Subcutaneous abdominal adipose tissue (tissue), 5 donors: Measurements from ENCODE around the gene UCHL1.
"Not testable (repeated sequence)": the region's sequence is repeated elsewhere in the genome, so short reads cannot be mapped to it uniquely, and the experiment has no call there.

Experiments used
- H3K27ac ChIP-seq: one replicate; pipeline ENCODE4 v1.7.0; 2013; ENCODE audit warnings: low read depth, mild to moderate bottlenecking, inconsistent platforms, low read length, moderate library complexity
- H3K27me3 ChIP-seq, 5 donors: one replicate each; pipeline ENCODE4 v1.7.0; 2013; ENCODE audit warnings: low read length in 5 of 5, inconsistent platforms in 1 of 5; ENCODE audit not compliant: control insufficient read depth in 5 of 5, insufficient read depth in 4 of 5
- H3K36me3 ChIP-seq, 5 donors: one replicate each; pipeline ENCODE4 v1.7.0; 2013; ENCODE audit warnings: low read length in 5 of 5; ENCODE audit not compliant: control insufficient read depth in 5 of 5, insufficient read depth in 5 of 5
- H3K4me1 ChIP-seq, 5 donors: one replicate each; pipeline ENCODE4 v1.7.0; 2013; ENCODE audit warnings: low read length in 5 of 5, mild to moderate bottlenecking in 3 of 5, moderate library complexity in 1 of 5; ENCODE audit not compliant: control insufficient read depth in 5 of 5, insufficient read depth in 5 of 5
- H3K4me3 ChIP-seq, 5 donors: one replicate each; pipeline ENCODE4 v1.7.0; 2013; ENCODE audit warnings: low read length in 5 of 5, low read depth in 1 of 5
- H3K9ac ChIP-seq, 5 donors: one replicate each; pipeline ENCODE4 v1.7.0; 2013; ENCODE audit warnings: low read length in 5 of 5, mild to moderate bottlenecking in 4 of 5, moderate library complexity in 3 of 5
- H3K9me3 ChIP-seq, 5 donors: one replicate each; pipeline ENCODE4 v1.7.0; 2013; ENCODE audit warnings: low read length in 5 of 5; ENCODE audit not compliant: control insufficient read depth in 5 of 5
- donor health status: healthy.
- donor health status: healthy.
- donor health status: healthy.
- donor health status: healthy.
- donor health status: healthy.

The UCHL1 gene

GRCh38 chr4:41262198-41262597 lies 5.5 kb downstream of the UCHL1 start:
- no peaks in the 10 kb centered on the region for H3K9me3 ChIP-seq
- peaks cover 0 to 12% (median 9%) of the 10 kb centered on the region in 5 donors for H3K4me1 ChIP-seq
- H3K27me3 ChIP-seq = peaks cover 0 to 4% (median 0%) of the 10 kb centered on the region in 5 donors
- no peak overlapping the region for H3K27ac ChIP-seq
- peaks cover 0 to 24% (median 3%) of the 10 kb centered on the region in 5 donors for H3K36me3 ChIP-seq
- H3K9ac ChIP-seq = no peak overlapping the region
- H3K4me3 ChIP-seq = no peak overlapping the region

- Histone ChIP-seq H3K27me3 (no peaks in the 10 kb centered on the region), H3K9ac (no peak overlapping the region), H3K36me3 (peaks cover 0 to 26% (median 3%) of the 10 kb centered on the region in 5 donors), H3K27ac (no peak overlapping the region), H3K9me3 (no peaks in the 10 kb centered on the region), H3K4me1 (no peaks in the 10 kb centered on the region), H3K4me3 (no peak overlapping the region)
Observed at GRCh38 chr4:41264212-41264611, 7.5 kb downstream of the UCHL1 start.

- H3K36me3 ChIP-seq = peaks cover 0 to 20% (median 3%) of the 10 kb centered on the region in 5 donors
Observed at GRCh38 chr4:41267997-41268396, 11.3 kb downstream of the UCHL1 start.

GRCh38 chr4:41268721-41269517 lies 12.2 kb downstream of the UCHL1 start:
- no peaks in the 10 kb centered on the region for H3K27me3 ChIP-seq
- peaks cover 0 to 12% (median 3%) of the 10 kb centered on the region in 5 donors for H3K36me3 ChIP-seq
- no peaks in the 10 kb centered on the region for H3K4me1 ChIP-seq
- no peak overlapping the region for H3K27ac ChIP-seq
- no peaks in the 10 kb centered on the region for H3K9me3 ChIP-seq
- no peak overlapping the region for H3K9ac ChIP-seq
- H3K4me3 ChIP-seq = no peak overlapping the region

More at GRCh38 chr4:41267997-41268396, 11.3 kb downstream of the UCHL1 start:
- no peaks in the 10 kb centered on the region for H3K4me1 ChIP-seq
- H3K27me3 ChIP-seq = no peaks in the 10 kb centered on the region
- H3K27ac ChIP-seq = no peak overlapping the region
- H3K9me3 ChIP-seq = no peaks in the 10 kb centered on the region
- H3K9ac ChIP-seq = no peak overlapping the region
- no peak overlapping the region for H3K4me3 ChIP-seq

- Histone ChIP-seq H3K27me3 (no peaks in the 10 kb centered on the region), H3K36me3 (peaks cover 0 to 5% (median 3%) of the 10 kb centered on the region in 5 donors), H3K9ac (no peak overlapping the region), H3K27ac (no peak overlapping the region), H3K4me3 (no peak overlapping the region), H3K4me1 (no peaks in the 10 kb centered on the region), H3K9me3 (no peaks in the 10 kb centered on the region)
Observed at GRCh38 chr4:41269682-41270081, 13.0 kb downstream of the UCHL1 start.

- not testable (repeated sequence) for H3K9me3 ChIP-seq, H3K27ac ChIP-seq, H3K4me3 ChIP-seq, H3K9ac ChIP-seq, H3K36me3 ChIP-seq, H3K4me1 ChIP-seq, H3K27me3 ChIP-seq
Observed at GRCh38 chr4:41275931-41276330, 19.2 kb downstream of the UCHL1 start.

GRCh38 chr4:41280010-41280409 lies 23.3 kb downstream of the UCHL1 start:
- Histone ChIP-seq H3K36me3 (no peaks in the 10 kb centered on the region), H3K27me3 (no peaks in the 10 kb centered on the region), H3K9me3 (no peaks in the 10 kb centered on the region), H3K27ac (no peak overlapping the region), H3K4me1 (peaks cover 0 to 2% (median 0%) of the 10 kb centered on the region in 5 donors), H3K9ac (no peak overlapping the region), H3K4me3 (no peak overlapping the region)

- Histone ChIP-seq H3K36me3 (no peaks in the 10 kb centered on the region), H3K4me3 (no peak overlapping the region), H3K4me1 (peaks cover 0 to 2% (median 0%) of the 10 kb centered on the region in 5 donors), H3K27ac (no peak overlapping the region), H3K27me3 (no peaks in the 10 kb centered on the region), H3K9me3 (no peaks in the 10 kb centered on the region), H3K9ac (no peak overlapping the region)
Observed at GRCh38 chr4:41281038-41281634, 24.4 kb downstream of the UCHL1 start.

- Histone ChIP-seq H3K9ac (no peak overlapping the region), H3K9me3 (no peaks in the 10 kb centered on the region), H3K27ac (no peak overlapping the region), H3K36me3 (no peaks in the 10 kb centered on the region), H3K4me1 (peaks cover 0 to 2% (median 0%) of the 10 kb centered on the region in 5 donors), H3K27me3 (no peaks in the 10 kb centered on the region), H3K4me3 (no peak overlapping the region)
Observed at GRCh38 chr4:41282366-41282765, 25.6 kb downstream of the UCHL1 start.

- Histone ChIP-seq H3K9ac (no peak overlapping the region), H3K9me3 (peaks cover 0 to 3% (median 0%) of the 10 kb centered on the region in 5 donors), H3K36me3 (no peaks in the 10 kb centered on the region), H3K27me3 (no peaks in the 10 kb centered on the region), H3K27ac (no peak overlapping the region), H3K4me3 (no peak overlapping the region), H3K4me1 (peaks cover 0 to 2% (median under 1%) of the 10 kb centered on the region in 5 donors)
Observed at GRCh38 chr4:41285202-41285863, 28.6 kb downstream of the UCHL1 start.
